DOHH2 (cell line): Measurements from ENCODE around the gene B4GALNT1.

Experiments
- H3F3A ChIP-seq: fragments of 200-600 bp; sonication (generic), shearing (Covaris generic); 2 replicates; pipeline ENCODE4 v1.6.0; 2016; ENCODE audit warnings: antibody characterized with exemption, mild to moderate bottlenecking; ENCODE audit not compliant: control insufficient read depth, insufficient read depth
- H3K27ac ChIP-seq: fragments of 200-600 bp; sonication (generic); 2 replicates; pipeline ENCODE4 v1.5.1; 2014; ENCODE audit warnings: low read depth, mild to moderate bottlenecking, low read length, moderate library complexity
- H3K27me3 ChIP-seq: fragments of 200-600 bp; sonication (generic); 2 replicates; pipeline ENCODE4 v1.6.1; 2014; ENCODE audit warnings: mild to moderate bottlenecking, low read length, mixed read lengths; ENCODE audit not compliant: control insufficient read depth
- H3K36me3 ChIP-seq: fragments of 200-600 bp; sonication (generic); 2 replicates; pipeline ENCODE4 v1.6.1; 2014; ENCODE audit warnings: mild to moderate bottlenecking, low read length, moderate library complexity, mixed read lengths; ENCODE audit not compliant: control insufficient read depth
- H3K4me1 ChIP-seq: fragments of 200-600 bp; sonication (generic); 2 replicates; pipeline ENCODE4 v1.6.1; 2014; ENCODE audit warnings: mild to moderate bottlenecking, low read length, mixed read lengths; ENCODE audit not compliant: control insufficient read depth
- H3K4me2 ChIP-seq: fragments of 200-600 bp; sonication (generic); 2 replicates; pipeline ENCODE4 v1.6.0; 2014; ENCODE audit warnings: mild to moderate bottlenecking, low read length, moderate library complexity
- H3K4me3 ChIP-seq: fragments of 200-600 bp; sonication (generic); 2 replicates; pipeline ENCODE4 v1.5.1; 2014; ENCODE audit warnings: mild to moderate bottlenecking, low read length, mixed read lengths
- H3K79me2 ChIP-seq: fragments of 200-600 bp; sonication (generic); 2 replicates; pipeline ENCODE4 v1.6.1; 2014; ENCODE audit warnings: mild to moderate bottlenecking, low read length, mixed read lengths; ENCODE audit not compliant: control insufficient read depth
- H3K9me2 ChIP-seq: fragments of 200-600 bp; sonication (generic); replicated peaks from 2 replicates; pipeline ENCODE4 v1.6.1; 2014; ENCODE audit warnings: mild to moderate bottlenecking, low read length, mixed read lengths; ENCODE audit not compliant: control insufficient read depth
- H3K9me3 ChIP-seq: fragments of 200-600 bp; sonication (generic); 2 replicates; pipeline ENCODE4 v1.6.1; 2014; ENCODE audit warnings: antibody characterized with exemption, low read length, mixed read lengths; ENCODE audit not compliant: control insufficient read depth, insufficient read depth
- H4K20me1 ChIP-seq: fragments of 200-600 bp; sonication (generic); 2 replicates; pipeline ENCODE4 v1.6.0; 2014; ENCODE audit warnings: low read depth, mild to moderate bottlenecking, antibody characterized with exemption, low read length, moderate library complexity; ENCODE audit not compliant: control insufficient read depth, insufficient read depth
- EZH2phosphoT487 ChIP-seq: fragments of 200-600 bp; sonication (generic); IDR thresholded peaks from 2 replicates; pipeline ENCODE4 v1.6.1; 2017; ENCODE audit warnings: borderline replicate concordance, mild to moderate bottlenecking, antibody characterized with exemption, low read length, moderate library complexity, mixed read lengths
- TF ChIP-seq, protein P1 (sequence below): fragments of 200-600 bp; sonication (generic); IDR thresholded peaks from one replicate; pipeline ENCODE4 v1.5.1; 2014; ENCODE audit warnings: antibody characterized with exemption, mild to moderate bottlenecking, low read depth, low read length; ENCODE audit not compliant: poor library complexity, severe bottlenecking

Gene B4GALNT1

GRCh38 chr12:57585156-57585555 is 47.8 kb downstream of the B4GALNT1 start:
- Histone ChIP-seq H4K20me1 (no peaks in the 10 kb centered on the region; the same call in 1 of the 2 replicates), H3K4me3 (no peak overlapping the region), H3K36me3 (no peaks in the 10 kb centered on the region), H3F3A (no peaks in the 10 kb centered on the region), H3K27me3 (peaks cover 56% of the 10 kb centered on the region), H3K4me2 (no peak overlapping the region), H3K9me3 (no peaks in the 10 kb centered on the region), H3K9me2 (no peaks in the 10 kb centered on the region), H3K27ac (no peak overlapping the region), H3K79me2 (no peaks in the 10 kb centered on the region), H3K4me1 (peaks cover 5% of the 10 kb centered on the region)
- TF ChIP-seq, protein P1, sequence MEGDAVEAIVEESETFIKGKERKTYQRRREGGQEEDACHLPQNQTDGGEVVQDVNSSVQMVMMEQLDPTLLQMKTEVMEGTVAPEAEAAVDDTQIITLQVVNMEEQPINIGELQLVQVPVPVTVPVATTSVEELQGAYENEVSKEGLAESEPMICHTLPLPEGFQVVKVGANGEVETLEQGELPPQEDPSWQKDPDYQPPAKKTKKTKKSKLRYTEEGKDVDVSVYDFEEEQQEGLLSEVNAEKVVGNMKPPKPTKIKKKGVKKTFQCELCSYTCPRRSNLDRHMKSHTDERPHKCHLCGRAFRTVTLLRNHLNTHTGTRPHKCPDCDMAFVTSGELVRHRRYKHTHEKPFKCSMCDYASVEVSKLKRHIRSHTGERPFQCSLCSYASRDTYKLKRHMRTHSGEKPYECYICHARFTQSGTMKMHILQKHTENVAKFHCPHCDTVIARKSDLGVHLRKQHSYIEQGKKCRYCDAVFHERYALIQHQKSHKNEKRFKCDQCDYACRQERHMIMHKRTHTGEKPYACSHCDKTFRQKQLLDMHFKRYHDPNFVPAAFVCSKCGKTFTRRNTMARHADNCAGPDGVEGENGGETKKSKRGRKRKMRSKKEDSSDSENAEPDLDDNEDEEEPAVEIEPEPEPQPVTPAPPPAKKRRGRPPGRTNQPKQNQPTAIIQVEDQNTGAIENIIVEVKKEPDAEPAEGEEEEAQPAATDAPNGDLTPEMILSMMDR, result no peak
- no peak for TF ChIP-seq EZH2phosphoT487

- Histone ChIP-seq H3F3A (no peaks in the 10 kb centered on the region), H3K9me2 (no peaks in the 10 kb centered on the region), H3K27ac (no peak overlapping the region), H3K79me2 (no peaks in the 10 kb centered on the region), H3K4me2 (no peak overlapping the region), H3K4me1 (peaks cover 5% of the 10 kb centered on the region), H3K36me3 (no peaks in the 10 kb centered on the region), H3K9me3 (no peaks in the 10 kb centered on the region), H3K4me3 (no peak overlapping the region), H4K20me1 (no peaks in the 10 kb centered on the region; the same call in 1 of the 2 replicates), H3K27me3 (peaks cover 57% of the 10 kb centered on the region)
- no peak for TF ChIP-seq EZH2phosphoT487
- TF ChIP-seq, protein P1, result no peak
Observed at GRCh38 chr12:57584690-57585089, 48.3 kb downstream of the B4GALNT1 start.

GRCh38 chr12:57584050-57584449 is 49.0 kb downstream of the B4GALNT1 start:
- Histone ChIP-seq H3K4me3 (no peak overlapping the region), H3K36me3 (no peaks in the 10 kb centered on the region), H3K79me2 (no peaks in the 10 kb centered on the region), H4K20me1 (no peaks in the 10 kb centered on the region; the same call in 1 of the 2 replicates), H3K27me3 (peaks cover 57% of the 10 kb centered on the region), H3K4me1 (peaks cover 5% of the 10 kb centered on the region), H3K9me2 (no peaks in the 10 kb centered on the region), H3K9me3 (no peaks in the 10 kb centered on the region), H3K27ac (no peak overlapping the region), H3F3A (no peaks in the 10 kb centered on the region), H3K4me2 (no peak overlapping the region)
- TF ChIP-seq, protein P1, result no peak
- TF ChIP-seq EZH2phosphoT487, result no peak
